Measurements from ENCODE around the gene ENTPD8.

GRCh38 chr9:137453643-137454081, 12.5 kb upstream of the ENTPD8 start:
- TF ChIP-seq EP300 (IDR thresholded peaks at IDR 0.05; ENCODE audit: borderline replicate concordance) (no peak), EGR1 (IDR thresholded peaks at IDR 0.05) (no peak), CEBPB (IDR thresholded peaks at IDR 0.05) (no peak), REST (IDR thresholded peaks at IDR 0.05; ENCODE audit: low read depth) (no peak), RAD21 (IDR thresholded peaks at IDR 0.05; ENCODE audit: low read depth) (no peak), TAF1 (IDR thresholded peaks at IDR 0.05; ENCODE audit: low read depth) (no peak), CREB1 (IDR thresholded peaks at IDR 0.05; ENCODE audit: low read depth) (no peak), TCF12 (IDR thresholded peaks at IDR 0.05; ENCODE audit: low read depth) (no peak), YY1 (IDR thresholded peaks at IDR 0.05; ENCODE audit: low read depth) (no peak)

Measured in Ishikawa (cell line).